Measurements from ENCODE around the gene TNIK.

TNIK gene

GRCh38 chr3:171066206-171066605, 394.0 kb downstream of the TNIK start:
- H3F3A ChIP-seq (ENCODE audit: low read depth): no peaks in the 10 kb centered on the region
- no peaks in the 10 kb centered on the region for H3K9me2 ChIP-seq (replicated peaks; ENCODE audit: low read depth, low read length)
- H3K79me2 ChIP-seq (ENCODE audit: insufficient read depth, low read length): no peaks in the 10 kb centered on the region
- peaks cover 66% of the 10 kb centered on the region; the same call in 1 of the 2 replicates for H3K36me3 ChIP-seq (ENCODE audit: insufficient read depth, low read length)
- H3K9me3 ChIP-seq (ENCODE audit: insufficient read depth, low read depth, low read length): no peaks in the 10 kb centered on the region
- no peaks in the 10 kb centered on the region for H4K20me1 ChIP-seq (ENCODE audit: insufficient read depth, low read length, poor library complexity, severe bottlenecking)
- no peaks in the 10 kb centered on the region for H3K4me1 ChIP-seq (ENCODE audit: insufficient read depth, low read length, poor library complexity, severe bottlenecking)
- H3K9ac ChIP-seq (ENCODE audit: low read depth, low read length, poor library complexity, severe bottlenecking): no peak overlapping the region
- TF ChIP-seq CTCF (conservative IDR thresholded peaks at IDR 0.05; ENCODE audit: low read length) (no peak), EZH2phosphoT487 (IDR thresholded peaks at IDR 0.05; ENCODE audit: borderline replicate concordance) (no peak)
- H3K27me3 ChIP-seq (ENCODE audit: insufficient read depth, low read length, poor library complexity, severe bottlenecking): no peaks in the 10 kb centered on the region
- H3K4me2 ChIP-seq (ENCODE audit: low read depth, low read length, poor library complexity, severe bottlenecking): no peak overlapping the region
- no peak overlapping the region for H2AFZ ChIP-seq (ENCODE audit: low read length)
- no peak overlapping the region for H3K4me3 ChIP-seq (ENCODE audit: low read length, poor library complexity, severe bottlenecking)

- TF ChIP-seq CTCF (conservative IDR thresholded peaks at IDR 0.05; ENCODE audit: low read length) (no peak), EZH2phosphoT487 (IDR thresholded peaks at IDR 0.05; ENCODE audit: borderline replicate concordance) (no peak)
- Histone ChIP-seq H3K4me3 (ENCODE audit: low read length, poor library complexity, severe bottlenecking) (no peak overlapping the region), H4K20me1 (ENCODE audit: insufficient read depth, low read length, poor library complexity, severe bottlenecking) (no peaks in the 10 kb centered on the region), H3K9me2 (replicated peaks; ENCODE audit: low read depth, low read length) (no peaks in the 10 kb centered on the region), H2AFZ (ENCODE audit: low read length) (no peak overlapping the region), H3K4me2 (ENCODE audit: low read depth, low read length, poor library complexity, severe bottlenecking) (no peak overlapping the region), H3K36me3 (ENCODE audit: insufficient read depth, low read length) (peaks cover 62% of the 10 kb centered on the region; the same call in 1 of the 2 replicates), H3K9me3 (ENCODE audit: insufficient read depth, low read depth, low read length) (no peaks in the 10 kb centered on the region), H3K27me3 (ENCODE audit: insufficient read depth, low read length, poor library complexity, severe bottlenecking) (no peaks in the 10 kb centered on the region), H3K79me2 (ENCODE audit: insufficient read depth, low read length) (no peaks in the 10 kb centered on the region), H3K4me1 (ENCODE audit: insufficient read depth, low read length, poor library complexity, severe bottlenecking) (no peaks in the 10 kb centered on the region), H3F3A (ENCODE audit: low read depth) (no peaks in the 10 kb centered on the region), H3K9ac (ENCODE audit: low read depth, low read length, poor library complexity, severe bottlenecking) (no peak overlapping the region)
Observed at GRCh38 chr3:171065732-171066131, 394.5 kb downstream of the TNIK start.

- no peak overlapping the region for H3K9ac ChIP-seq (ENCODE audit: low read depth, low read length, poor library complexity, severe bottlenecking)
- H3K4me3 ChIP-seq (ENCODE audit: low read length, poor library complexity, severe bottlenecking): no peak overlapping the region
- H3K9me3 ChIP-seq (ENCODE audit: insufficient read depth, low read depth, low read length): no peaks in the 10 kb centered on the region
- H3K9me2 ChIP-seq (replicated peaks; ENCODE audit: low read depth, low read length): no peaks in the 10 kb centered on the region
- no peaks in the 10 kb centered on the region for H3F3A ChIP-seq (ENCODE audit: low read depth)
- no peaks in the 10 kb centered on the region for H3K27me3 ChIP-seq (ENCODE audit: insufficient read depth, low read length, poor library complexity, severe bottlenecking)
- no peak overlapping the region for H3K4me2 ChIP-seq (ENCODE audit: low read depth, low read length, poor library complexity, severe bottlenecking)
- H3K79me2 ChIP-seq (ENCODE audit: insufficient read depth, low read length): no peaks in the 10 kb centered on the region
- H3K36me3 ChIP-seq (ENCODE audit: insufficient read depth, low read length): peaks cover 51% of the 10 kb centered on the region; the same call in 1 of the 2 replicates
- no peaks in the 10 kb centered on the region for H4K20me1 ChIP-seq (ENCODE audit: insufficient read depth, low read length, poor library complexity, severe bottlenecking)
- H2AFZ ChIP-seq (ENCODE audit: low read length): no peak overlapping the region
- no peaks in the 10 kb centered on the region for H3K4me1 ChIP-seq (ENCODE audit: insufficient read depth, low read length, poor library complexity, severe bottlenecking)
- TF ChIP-seq CTCF (conservative IDR thresholded peaks at IDR 0.05; ENCODE audit: low read length) (no peak), EZH2phosphoT487 (IDR thresholded peaks at IDR 0.05; ENCODE audit: borderline replicate concordance) (no peak)
Observed at GRCh38 chr3:171064461-171064860, 395.7 kb downstream of the TNIK start.

Measured in Loucy (cell line).